H1 (cell line): ENCODE results near the gene COL20A1. TPM values are rescaled to one million over a fixed set of nuclear protein-coding genes. Genes with fewer than 3 reads are reported as not detected.

Experiments used
- CTCF ChIA-PET: fragments of 300-600 bp; sonication (Branson Sonifier 250); formaldehyde crosslinking; loops from one replicate; lab custom pipeline; 2021; ENCODE audit not compliant: partially characterized antibody; lab: Charles Lee
- POLR2A ChIA-PET: fragments of 300-600 bp; sonication (Branson Sonifier 250); formaldehyde crosslinking; loops from one replicate; lab custom pipeline; 2021; ENCODE audit warnings: inconsistent platforms; ENCODE audit not compliant: partially characterized antibody; lab: Charles Lee
- DNase-seq, 2 experiments: peaks; one replicate each; pipeline versions ENCODE4 v3.0.0 to v3.0.0-alpha.2; 2010 to 2022; ENCODE audit warnings: low spot score in 2 of 2, low read depth in 1 of 2, mixed read lengths in 1 of 2
- FAIRE-seq: peaks from 2 replicates; lab custom pipeline; 2011; peaks lifted over from hg19 to GRCh38; lab: Jason Lieb, UNC
- H2AFZ ChIP-seq: 2 replicates; pipeline ENCODE4 v1.8.1; 2012; ENCODE audit warnings: low read length, inconsistent platforms
- H2AK5ac ChIP-seq: 2 replicates; pipeline ENCODE4 v1.6.1; 2013; ENCODE audit warnings: low read depth, low read length
- H2BK120ac ChIP-seq: replicated peaks from 2 replicates; pipeline ENCODE3; 2013; ENCODE audit warnings: low read depth, low read length, inconsistent platforms
- H2BK12ac ChIP-seq: 2 replicates; pipeline ENCODE4 v1.6.1; 2013; ENCODE audit warnings: low read depth, low read length
- H2BK15ac ChIP-seq: 2 replicates; pipeline ENCODE4 v1.6.1; 2013; ENCODE audit warnings: low read length
- H2BK20ac ChIP-seq: 2 replicates; pipeline ENCODE4 v1.6.1; 2013; ENCODE audit warnings: low read length
- H2BK5ac ChIP-seq: 2 replicates; pipeline ENCODE4 v1.6.1; 2013; ENCODE audit warnings: low read depth, low read length
- H3K14ac ChIP-seq: 2 replicates; pipeline ENCODE4 v1.6.1; 2013; ENCODE audit warnings: inconsistent platforms; ENCODE audit not compliant: insufficient read length
- H3K18ac ChIP-seq: 2 replicates; pipeline ENCODE4 v1.6.1; 2013; ENCODE audit warnings: low read length; ENCODE audit errors: extremely low read depth
- H3K23ac ChIP-seq: 2 replicates; pipeline ENCODE4 v1.6.1; 2013; ENCODE audit warnings: inconsistent platforms; ENCODE audit not compliant: insufficient read length
- H3K23me2 ChIP-seq: 2 replicates; pipeline ENCODE4 v1.6.1; 2013; ENCODE audit warnings: low read depth, low read length
- H3K27ac ChIP-seq: 2 replicates; pipeline ENCODE4 v1.6.1; 2011; ENCODE audit warnings: low read depth, low read length, inconsistent platforms
- H3K27me3 ChIP-seq, 4 experiments: replicated peaks in 1 of 4; 1 replicate in 1 of 4; 2 replicates in 3 of 4; pipeline versions ENCODE4 v1.6.1 to v1.8.1; 2011 to 2013; ENCODE audit warnings: low read length in 3 of 4, mild to moderate bottlenecking in 3 of 4, inconsistent platforms in 2 of 4, mixed read lengths in 2 of 4, moderate library complexity in 1 of 4; ENCODE audit not compliant: control insufficient read depth in 3 of 4, insufficient read depth in 3 of 4; ENCODE audit errors: extremely low read depth in 1 of 4
- H3K36me3 ChIP-seq, 4 experiments: 2 replicates each; pipeline versions ENCODE4 v1.6.1 to v1.8.1; 2011 to 2013; ENCODE audit warnings: mild to moderate bottlenecking in 4 of 4, low read length in 3 of 4, moderate library complexity in 2 of 4, control low read depth in 1 of 4, inconsistent platforms in 1 of 4; ENCODE audit not compliant: insufficient read depth in 4 of 4, control insufficient read depth in 2 of 4
- H3K4ac ChIP-seq: replicated peaks from 2 replicates; pipeline ENCODE3; 2013; ENCODE audit warnings: low read length, low read depth, mixed read lengths, inconsistent platforms; ENCODE audit not compliant: insufficient read length
- H3K4me1 ChIP-seq, 4 experiments: replicated peaks in 1 of 4; 1 replicate in 1 of 4; 2 replicates in 3 of 4; pipeline versions ENCODE4 v1.6.1 to v1.8.1; 2011 to 2013; ENCODE audit warnings: low read length in 3 of 4, inconsistent platforms in 2 of 4, mixed read lengths in 1 of 4; ENCODE audit not compliant: insufficient read depth in 4 of 4, control insufficient read depth in 3 of 4
- H3K4me2 ChIP-seq, 2 experiments: 2 replicates each; pipeline versions ENCODE4 v1.6.1 to v1.8.1; 2011 to 2013; ENCODE audit warnings: low read depth in 2 of 2, low read length in 2 of 2, control low read depth in 1 of 2, inconsistent platforms in 1 of 2, mild to moderate bottlenecking in 1 of 2; ENCODE audit not compliant: insufficient read depth in 1 of 2
- H3K4me3 ChIP-seq, 4 experiments: fragments of 200-600, 300-600 bp in 1 of 4; sonication (generic), shearing (Covaris generic), sonication (Bioruptor Twin) in 1 of 4; 2 replicates each; pipeline versions ENCODE4 v1.5.1 to v1.8.1; 2011 to 2016; ENCODE audit warnings: low read length in 4 of 4, low read depth in 3 of 4, control low read depth in 2 of 4, inconsistent platforms in 2 of 4, mild to moderate bottlenecking in 2 of 4, mixed read lengths in 1 of 4, moderate library complexity in 1 of 4; ENCODE audit not compliant: insufficient read depth in 2 of 4; ENCODE audit errors: extremely low read depth in 1 of 4
- H3K56ac ChIP-seq: replicated peaks from 2 replicates; pipeline ENCODE3; 2013; ENCODE audit warnings: low read depth, mild to moderate bottlenecking, mixed read lengths, low read length, inconsistent platforms; ENCODE audit not compliant: insufficient read length
- H3K79me1 ChIP-seq: 2 replicates; pipeline ENCODE4 v1.6.1; 2013; ENCODE audit warnings: low read depth, low read length, control low read depth
- H3K79me2 ChIP-seq, 2 experiments: 2 replicates each; pipeline versions ENCODE4 v1.6.1 to v1.8.1; 2012 to 2013; ENCODE audit warnings: low read length in 2 of 2, mild to moderate bottlenecking in 2 of 2, inconsistent platforms in 1 of 2; ENCODE audit not compliant: insufficient read depth in 2 of 2, control insufficient read depth in 1 of 2
- H3K9ac ChIP-seq, 4 experiments: replicated peaks in 1 of 4; 1 replicate in 1 of 4; 2 replicates in 3 of 4; pipeline versions ENCODE4 v1.6.1 to v1.8.1; 2011 to 2013; ENCODE audit warnings: low read depth in 3 of 4, low read length in 3 of 4, control low read depth in 2 of 4, mild to moderate bottlenecking in 2 of 4, moderate library complexity in 2 of 4, inconsistent platforms in 1 of 4; ENCODE audit errors: extremely low read depth in 1 of 4
- H3K9me3 ChIP-seq, 2 experiments: 2 replicates each; pipeline versions ENCODE4 v1.6.1 to v1.8.1; 2012 to 2013; ENCODE audit warnings: mild to moderate bottlenecking in 2 of 2, moderate library complexity in 2 of 2, control low read depth in 1 of 2, inconsistent platforms in 1 of 2, low read depth in 1 of 2, low read length in 1 of 2, mixed read lengths in 1 of 2; ENCODE audit not compliant: insufficient read depth in 2 of 2
- H4K20me1 ChIP-seq, 2 experiments: replicated peaks in 1 of 2; 2 replicates each; pipeline versions ENCODE3 to v1.8.1; 2011 to 2013; ENCODE audit warnings: inconsistent platforms in 2 of 2, low read length in 2 of 2, mild to moderate bottlenecking in 1 of 2; ENCODE audit not compliant: insufficient read depth in 2 of 2, control insufficient read depth in 1 of 2
- H4K5ac ChIP-seq: 2 replicates; pipeline ENCODE4 v1.6.1; 2013; ENCODE audit warnings: low read length, low read depth, mixed read lengths, inconsistent platforms; ENCODE audit not compliant: insufficient read length
- H4K8ac ChIP-seq: 2 replicates; pipeline ENCODE4 v1.8.0; 2013; ENCODE audit warnings: mild to moderate bottlenecking, moderate library complexity, low read length, inconsistent platforms; ENCODE audit not compliant: insufficient read depth; ENCODE audit errors: extremely low read depth
- H4K91ac ChIP-seq: replicated peaks from 2 replicates; pipeline ENCODE3; 2013; ENCODE audit warnings: low read length, mixed read lengths, inconsistent platforms; ENCODE audit not compliant: insufficient read length
- CBX5 ChIP-seq: fragments of 300-800, 300-1000 bp; sonication (generic); IDR thresholded peaks from 2 replicates; pipeline ENCODE4 v1.7.1; 2016; ENCODE audit warnings: antibody characterized with exemption, low read length, low read depth
- CBX8 ChIP-seq: fragments of 300-800, 300-1000 bp; sonication (generic); IDR thresholded peaks from 2 replicates; pipeline ENCODE4 v1.7.1; 2016; ENCODE audit warnings: low read depth, low read length, borderline replicate concordance
- CHD2 ChIP-seq: IDR thresholded peaks from 2 replicates; pipeline ENCODE4 v1.6.1; 2012; ENCODE audit warnings: low read length, improper control_type of control experiment
- GABPA ChIP-seq: IDR thresholded peaks from 2 replicates; pipeline ENCODE4 v1.6.1; 2011; ENCODE audit warnings: mild to moderate bottlenecking, low read length, moderate library complexity, borderline replicate concordance; ENCODE audit not compliant: insufficient read depth
- GTF2F1 ChIP-seq: IDR thresholded peaks from 2 replicates; pipeline ENCODE4 v1.6.1; 2012; ENCODE audit warnings: low read depth, low read length, improper control_type of control experiment, borderline replicate concordance
- KDM1A ChIP-seq: fragments of 200-600, 300-600 bp; sonication (generic); IDR thresholded peaks from 2 replicates; pipeline ENCODE4 v1.7.1; 2016; ENCODE audit warnings: mild to moderate bottlenecking, low read length, borderline replicate concordance
- NRF1 ChIP-seq: IDR thresholded peaks from 2 replicates; pipeline ENCODE4 v1.6.1; 2011; ENCODE audit warnings: mild to moderate bottlenecking, low read depth, low read length, improper control_type of control experiment
- TAF1 ChIP-seq: IDR thresholded peaks from 2 replicates; pipeline ENCODE4 v1.6.1; 2011; ENCODE audit warnings: mild to moderate bottlenecking, low read depth, low read length
- WGBS, 2 experiments: shearing (Covaris generic) in 1 of 2; methylation state at CpG; one replicate each; pipeline versions ENCODE4 v1.1.6 to v1.1.7; 2013 to 2015; ENCODE audit warnings: low lambda C conversion rate in 2 of 2, mixed read lengths in 2 of 2, inconsistent platforms in 1 of 2, low coverage in 1 of 2, missing lambda C conversion rate in 1 of 2; ENCODE audit not compliant: insufficient replicate concordance in 2 of 2, insufficient coverage in 1 of 2, insufficient read length in 1 of 2; ENCODE audit errors: extremely low coverage in 1 of 2, missing lambda C conversion rate in 1 of 2; 5-methylcytosine and 5-hydroxymethylcytosine counted together
- polyA plus RNA-seq, 7 experiments: library from polyadenylated mRNA; depleted of rRNA in 3 of 7; stranded (reverse) in 5 of 7; unstranded in 2 of 7; fragments of >200 nt in 5 of 7; fragments of 200-250 nt in 2 of 7; gene quantifications; 1 replicate in 5 of 7; 2 replicates in 1 of 7; 4 replicates in 1 of 7; pipeline versions ENCODE4 v1.2.1 to v1.2.3, GENCODE V29; 2011 to 2013; ENCODE audit warnings: missing spikeins in 2 of 7, mixed read lengths in 2 of 7
- total RNA-seq: library from RNA; stranded (reverse); fragmentation: NEBNext Ultra II Directional; extraction: Animal tissue kit (Norgen Biotek cat#: 25700); gene quantifications from 2 replicates; pipeline ENCODE4 v1.2.1, GENCODE V29; 2021
- TF ChIP-seq, protein P1 (sequence below): IDR thresholded peaks from 2 replicates; pipeline ENCODE4 v1.6.1; 2012; ENCODE audit warnings: inconsistent platforms
- TF ChIP-seq, protein P2 (sequence below): IDR thresholded peaks from 2 replicates; pipeline ENCODE4 v1.6.1; 2012; ENCODE audit warnings: low read length, inconsistent platforms

Gene COL20A1
- total and polyA plus RNA-seq, 2 of the 8 experiments (the other 6 are each of a cell fraction or from before 2014, with no cell fraction given) = 0.19 to 0.21 TPM

DNA sequence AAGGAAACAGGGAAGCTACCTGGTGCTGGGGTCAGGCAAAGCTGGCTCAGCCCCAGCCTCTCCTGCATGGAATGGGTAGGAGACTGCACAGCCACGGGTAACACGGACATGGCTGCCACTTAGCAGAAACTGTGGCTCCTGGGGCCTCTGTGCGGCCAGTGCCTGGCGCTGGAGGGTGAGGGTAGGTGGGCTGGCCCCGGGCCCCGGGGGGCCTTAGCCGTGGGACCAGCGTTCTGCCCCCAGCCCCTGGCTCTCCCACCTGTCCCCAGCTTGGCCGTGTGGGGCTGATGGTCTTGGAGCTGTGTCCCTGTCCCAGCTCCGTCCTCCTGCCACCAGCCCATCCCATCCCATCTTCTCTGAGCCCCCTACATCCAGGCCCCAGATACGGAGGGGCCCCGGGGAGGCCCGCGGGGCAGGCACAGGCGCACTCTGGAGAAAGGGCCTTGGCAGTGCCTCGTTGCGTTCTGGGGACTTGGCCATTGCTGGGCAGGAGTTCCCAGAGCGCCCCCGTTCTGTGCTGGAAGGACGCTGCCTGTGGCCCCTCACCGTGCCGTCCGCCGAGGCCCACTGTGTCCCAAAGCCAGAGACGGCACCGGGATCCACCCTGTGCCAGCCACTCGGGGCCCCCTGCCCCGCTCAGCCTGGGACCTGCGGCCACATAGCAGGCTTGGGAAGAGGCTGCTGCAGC lies 56.0 kb downstream of the COL20A1 start:
- CTCF ChIA-PET = interaction anchor here (0.8 to 5.0 kb wide), 7 partner anchors 14 to 125 kb away, joined by 3 to 33 read pairs (median 4); no protein-coding TSS in a partner anchor
- H3K27me3 ChIP-seq = no peaks in the 10 kb centered on the region
- no peak for FAIRE-seq
- H3K18ac ChIP-seq = no peak overlapping the region
- no peak overlapping the region for H4K91ac ChIP-seq
- no peak overlapping the region for H2AFZ ChIP-seq
- peaks cover 0 to 2% of the 10 kb centered on the region in 2 experiments for H4K20me1 ChIP-seq
- 90% methylated on average over 24 of the region's 29 CpGs; no CpG with 5 or more reads in 1 of the 2 experiments for WGBS, 2 experiments
- no peak overlapping the region for H3K4me2 ChIP-seq
- no peak overlapping the region for H2BK120ac ChIP-seq
- no peak overlapping the region for H4K5ac ChIP-seq
- H3K56ac ChIP-seq = no peak overlapping the region
- no peaks in the 10 kb centered on the region for H3K36me3 ChIP-seq
- H2BK20ac ChIP-seq = no peak overlapping the region
- no peak overlapping the region; the same call in 1 of the 2 replicates for H3K27ac ChIP-seq
- no peak for DNase-seq
- POLR2A ChIA-PET = interaction anchor here (0.6 kb wide), 1 partner anchor 69 kb away, joined by 3 read pairs; no protein-coding TSS in a partner anchor
- H3K4me1 ChIP-seq = peaks cover 0 to 11% (median 8%) of the 10 kb centered on the region in 4 experiments; a peak in 5 of 7 replicates
- H3K79me1 ChIP-seq = no peaks in the 10 kb centered on the region
- H3K23me2 ChIP-seq = no peaks in the 10 kb centered on the region
- H2BK15ac ChIP-seq = no peak overlapping the region
- no peak overlapping the region for H2AK5ac ChIP-seq
- H3K9me3 ChIP-seq = peaks cover 0 to 8% of the 10 kb centered on the region in 2 experiments; a peak in 2 of 4 replicates
- no peak overlapping the region for H2BK5ac ChIP-seq
- H2BK12ac ChIP-seq = no peak overlapping the region
- no peaks in the 10 kb centered on the region for H3K79me2 ChIP-seq
- H3K23ac ChIP-seq = no peak overlapping the region
- H4K8ac ChIP-seq = no peak overlapping the region
- H3K4ac ChIP-seq = no peak overlapping the region
- no peak overlapping the region for H3K14ac ChIP-seq
- H3K9ac ChIP-seq = no peak overlapping the region
- H3K4me3 ChIP-seq = no peak overlapping the region
- no peak for TF ChIP-seq NRF1
- TF ChIP-seq KDM1A = no peak
- TF ChIP-seq, protein P1, sequence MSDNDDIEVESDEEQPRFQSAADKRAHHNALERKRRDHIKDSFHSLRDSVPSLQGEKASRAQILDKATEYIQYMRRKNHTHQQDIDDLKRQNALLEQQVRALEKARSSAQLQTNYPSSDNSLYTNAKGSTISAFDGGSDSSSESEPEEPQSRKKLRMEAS = no peak
- TF ChIP-seq GTF2F1 = no peak
- no peak for TF ChIP-seq CHD2
- no peak for TF ChIP-seq TAF1
- TF ChIP-seq, protein P2, sequence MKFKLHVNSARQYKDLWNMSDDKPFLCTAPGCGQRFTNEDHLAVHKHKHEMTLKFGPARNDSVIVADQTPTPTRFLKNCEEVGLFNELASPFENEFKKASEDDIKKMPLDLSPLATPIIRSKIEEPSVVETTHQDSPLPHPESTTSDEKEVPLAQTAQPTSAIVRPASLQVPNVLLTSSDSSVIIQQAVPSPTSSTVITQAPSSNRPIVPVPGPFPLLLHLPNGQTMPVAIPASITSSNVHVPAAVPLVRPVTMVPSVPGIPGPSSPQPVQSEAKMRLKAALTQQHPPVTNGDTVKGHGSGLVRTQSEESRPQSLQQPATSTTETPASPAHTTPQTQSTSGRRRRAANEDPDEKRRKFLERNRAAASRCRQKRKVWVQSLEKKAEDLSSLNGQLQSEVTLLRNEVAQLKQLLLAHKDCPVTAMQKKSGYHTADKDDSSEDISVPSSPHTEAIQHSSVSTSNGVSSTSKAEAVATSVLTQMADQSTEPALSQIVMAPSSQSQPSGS = no peak
- TF ChIP-seq GABPA = no peak
- TF ChIP-seq CBX8 = no peak
- TF ChIP-seq CBX5 = no peak
